Caco-2 (cell line): ENCODE results near the gene RCVRN. TPM values are rescaled to one million over a fixed set of nuclear protein-coding genes. Genes with fewer than 3 reads are reported as not detected.

Experiments
- BruUV-seq: library from RNA; stranded (reverse); fragments of 400-500 nt; replicated peaks from 2 replicates; lab custom pipeline; 2021; lab: Mats Ljungman, UMichigan
- CTCF ChIA-PET: fragments of 300-600 bp; sonication (Branson Sonifier 250); formaldehyde crosslinking; loops from one replicate; lab custom pipeline; 2022; ENCODE audit warnings: antibody characterized with exemption; lab: Charles Lee
- POLR2A ChIA-PET: fragments of 300-600 bp; sonication (Branson Sonifier 250); formaldehyde crosslinking; loops from one replicate; lab custom pipeline; 2022; ENCODE audit warnings: antibody characterized with exemption; lab: Charles Lee
- DNase-seq, 2 experiments: peaks; one replicate each; pipeline versions ENCODE4 v3.0.0 to v3.0.0-alpha.2; 2020 to 2022
- H3K27me3 ChIP-seq: replicated peaks from 2 replicates; pipeline ENCODE4 v1.6.0; 2011; ENCODE audit warnings: low read length; ENCODE audit not compliant: control insufficient read depth, insufficient read depth
- H3K36me3 ChIP-seq: 2 replicates; pipeline ENCODE4 v1.5.1; 2011; ENCODE audit warnings: low read length; ENCODE audit not compliant: control insufficient read depth, insufficient read depth
- H3K4me1 ChIP-seq: fragments of 250-450 bp; sonication (Bioruptor Pico); 2 replicates; pipeline ENCODE4 v1.5.1; 2020; ENCODE audit warnings: mild to moderate bottlenecking
- H3K4me3 ChIP-seq: 2 replicates; pipeline ENCODE4 v1.5.1; 2011; ENCODE audit warnings: low read depth, mild to moderate bottlenecking, control low read depth, low read length
- H3K9me3 ChIP-seq: fragments of 250-450 bp; sonication (Bioruptor Pico); 2 replicates; pipeline ENCODE4 v1.5.1; 2020; ENCODE audit warnings: mild to moderate bottlenecking, moderate library complexity
- H3K27ac Mint-ChIP-seq: one replicate; pipeline ENCODE4 v1.8.0; 2022; ENCODE audit warnings: mixed read lengths; ENCODE audit not compliant: unreplicated experiment
- H3K27me3 Mint-ChIP-seq: one replicate; pipeline ENCODE4 v1.8.0; 2022; ENCODE audit warnings: mixed read lengths; ENCODE audit not compliant: insufficient read depth, unreplicated experiment
- H3K36me3 Mint-ChIP-seq: one replicate; pipeline ENCODE4 v1.8.0; 2022; ENCODE audit warnings: mild to moderate bottlenecking, mixed read lengths; ENCODE audit not compliant: insufficient read depth, unreplicated experiment
- H3K4me1 Mint-ChIP-seq: one replicate; pipeline ENCODE4 v1.8.0; 2022; ENCODE audit warnings: low read depth, mixed read lengths; ENCODE audit not compliant: unreplicated experiment
- H3K4me3 Mint-ChIP-seq: one replicate; pipeline ENCODE4 v1.8.0; 2022; ENCODE audit warnings: mild to moderate bottlenecking, moderate library complexity, mixed read lengths; ENCODE audit not compliant: unreplicated experiment
- H3K9me3 Mint-ChIP-seq: one replicate; pipeline ENCODE4 v1.8.0; 2022; ENCODE audit warnings: mixed read lengths; ENCODE audit not compliant: unreplicated experiment
- CTCF ChIP-seq, 2 experiments: fragments of 200-600 bp in 1 of 2; IDR thresholded peaks; 1 replicate in 1 of 2; 2 replicates in 1 of 2; pipeline versions ENCODE4 v1.5.1 to v1.8.0; 2011 to 2022; ENCODE audit warnings: antibody characterized with exemption in 1 of 2, control low read depth in 1 of 2, inconsistent platforms in 1 of 2, low read depth in 1 of 2, low read length in 1 of 2, mild to moderate bottlenecking in 1 of 2, moderate library complexity in 1 of 2; ENCODE audit not compliant: insufficient read depth in 1 of 2, severe bottlenecking in 1 of 2, unreplicated experiment in 1 of 2
- intact Hi-C: fragments of 100-400 bp; cut with micrococcal nuclease; formaldehyde crosslinking; loops from one replicate; pipeline ENCODE4 v1.10.0; 2022; ENCODE audit not compliant: unreplicated experiment
- total RNA-seq: library from RNA; stranded (reverse); gene quantifications from 2 replicates; pipeline ENCODE4 v1.2.3, GENCODE V29; 2022

Gene RCVRN
- total RNA-seq, 1 experiment from 2014 or later, result not detected

DNA sequence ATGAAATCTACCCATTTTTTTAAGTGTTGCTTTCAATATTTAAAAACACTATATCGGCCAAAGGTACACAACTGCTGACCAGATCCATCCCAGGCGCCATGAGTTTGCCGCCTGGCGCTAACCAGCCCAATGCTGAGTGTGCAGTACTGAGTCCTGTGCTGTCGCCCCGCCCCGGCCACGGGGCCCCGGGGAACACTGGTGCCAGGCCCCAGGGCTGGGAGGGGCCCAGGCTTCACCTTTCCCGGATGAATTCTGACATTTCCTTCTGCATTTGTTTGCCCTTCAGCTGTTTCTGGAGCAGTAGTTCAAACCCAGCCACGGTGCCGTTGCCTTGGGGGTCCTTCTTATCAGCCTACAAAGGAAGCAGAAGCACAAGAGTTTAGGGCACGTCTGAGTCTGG lies 37.8 kb upstream of the RCVRN start:
- DNase-seq, result no peak

GRCh38 chr17:9941305-9941704 lies 36.2 kb upstream of the RCVRN start:
- H3K36me3 Mint-ChIP-seq, result no peaks in the 10 kb centered on the region
- no peak for DNase-seq
- no peaks in the 10 kb centered on the region for H3K4me1 ChIP-seq
- intact Hi-C loops, result no loop called here
- TF ChIP-seq CTCF (IDR thresholded peaks at IDR 0.05; ENCODE audit: insufficient read depth in 1 of 2, low read depth in 1 of 2, low read length in 1 of 2, severe bottlenecking in 1 of 2, unreplicated experiment in 1 of 2), result no peak
- CTCF ChIA-PET, result no interaction called here
- H3K27ac Mint-ChIP-seq, result no peak overlapping the region
- no peaks in the 10 kb centered on the region for H3K9me3 Mint-ChIP-seq
- no peaks in the 10 kb centered on the region for H3K27me3 Mint-ChIP-seq
- H3K4me3 Mint-ChIP-seq, result no peak overlapping the region
- no peaks in the 10 kb centered on the region for H3K36me3 ChIP-seq
- H3K9me3 ChIP-seq, result no peaks in the 10 kb centered on the region
- no peak overlapping the region for H3K4me3 ChIP-seq
- H3K27me3 ChIP-seq, result no peaks in the 10 kb centered on the region
- POLR2A ChIA-PET, result no interaction called here
- BruUV-seq, result no TSS peak
- no peaks in the 10 kb centered on the region for H3K4me1 Mint-ChIP-seq

More for the DNA sequence above, 37.8 kb upstream of the RCVRN start:
- no TSS peak for BruUV-seq
- no peaks in the 10 kb centered on the region for H3K4me1 ChIP-seq
- ChIA-PET POLR2A (no interaction called here), CTCF (no interaction called here)
- Mint-ChIP-seq H3K27me3 (peaks cover 2% of the 10 kb centered on the region), H3K4me1 (no peaks in the 10 kb centered on the region), H3K36me3 (no peaks in the 10 kb centered on the region), H3K27ac (no peak overlapping the region), H3K9me3 (no peaks in the 10 kb centered on the region), H3K4me3 (no peak overlapping the region)
- TF ChIP-seq CTCF (IDR thresholded peaks at IDR 0.05; ENCODE audit: insufficient read depth in 1 of 2, low read depth in 1 of 2, low read length in 1 of 2, severe bottlenecking in 1 of 2, unreplicated experiment in 1 of 2), result no peak
- no peaks in the 10 kb centered on the region for H3K36me3 ChIP-seq
- H3K27me3 ChIP-seq, result no peaks in the 10 kb centered on the region
- intact Hi-C loops, result no loop called here
- no peak overlapping the region for H3K4me3 ChIP-seq
- H3K9me3 ChIP-seq, result no peaks in the 10 kb centered on the region

GRCh38 chr17:9940841-9941240 lies 35.8 kb upstream of the RCVRN start:
- Histone ChIP-seq H3K27me3 (no peaks in the 10 kb centered on the region), H3K9me3 (no peaks in the 10 kb centered on the region), H3K4me1 (no peaks in the 10 kb centered on the region), H3K36me3 (no peaks in the 10 kb centered on the region), H3K4me3 (no peak overlapping the region)
- no peak for TF ChIP-seq CTCF (IDR thresholded peaks at IDR 0.05; ENCODE audit: insufficient read depth in 1 of 2, low read depth in 1 of 2, low read length in 1 of 2, severe bottlenecking in 1 of 2, unreplicated experiment in 1 of 2)
- DNase-seq, result no peak
- Mint-ChIP-seq H3K4me3 (no peak overlapping the region), H3K27ac (no peak overlapping the region), H3K9me3 (no peaks in the 10 kb centered on the region), H3K27me3 (no peaks in the 10 kb centered on the region), H3K36me3 (no peaks in the 10 kb centered on the region), H3K4me1 (no peaks in the 10 kb centered on the region)
- no TSS peak for BruUV-seq
- ChIA-PET POLR2A (no interaction called here), CTCF (no interaction called here)
- intact Hi-C loops, result no loop called here
